ENCODE results near the gene OR51E2.
"Not testable (repeated sequence)": the region's sequence is repeated elsewhere in the genome, so short reads cannot be mapped to it uniquely, and the experiment has no call there.

Gene OR51E2
- total RNA-seq: 0 reads per million in 3 donors

GRCh38 chr11:4697585-4697984, at the start of gene OR51E2:
TSS of gene OR51E2 (minus strand) at chr11:4697853. CDS start at chr11:4682711, 15,142 bp downstream.
- Histone ChIP-seq H3K4me1 (ENCODE audit: control insufficient read depth, insufficient read depth, low read length, poor library complexity, severe bottlenecking) (no peaks in the 10 kb centered on the region), H3K27ac (ENCODE audit: insufficient read depth, low read length, poor library complexity, severe bottlenecking) (no peak within 1 kb of the TSS), H3K4me3 (ENCODE audit: insufficient read depth, low read depth, low read length, poor library complexity, severe bottlenecking) (no peak within 1 kb of the TSS), H3K27me3 (replicated peaks; ENCODE audit: control insufficient read depth, insufficient read depth, low read length, poor library complexity, severe bottlenecking) (no peaks in the 10 kb centered on the region), H3K9me3 (ENCODE audit: control insufficient read depth, low read length) (no peaks in the 10 kb centered on the region), H3K36me3 (ENCODE audit: control insufficient read depth, insufficient read depth, low read length) (no peaks in the 10 kb centered on the region)
- DNase-seq: no peak

DNA sequence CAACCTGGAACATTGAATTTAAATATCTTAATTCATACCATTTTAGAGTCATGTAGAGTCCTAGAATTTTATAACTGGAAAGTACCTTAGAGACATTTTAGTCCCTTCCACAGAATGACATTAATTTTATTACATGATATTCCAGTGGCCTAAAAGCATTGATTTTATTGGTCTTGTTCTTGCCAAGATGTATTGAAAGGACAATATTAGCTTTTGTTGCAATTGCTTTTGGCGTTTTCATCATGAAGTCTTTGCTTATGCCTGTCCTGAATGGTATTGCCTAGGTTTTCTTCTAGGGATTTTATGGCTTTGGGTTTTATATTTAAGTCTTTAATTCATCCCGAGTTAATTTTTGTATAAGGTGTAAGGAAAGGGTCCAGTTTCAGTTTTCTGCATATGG, 43.1 kb upstream of the OR51E2 start:
- no peak for DNase-seq
- H3K27ac ChIP-seq (ENCODE audit: insufficient read depth, low read length, poor library complexity, severe bottlenecking): no peak overlapping the region
- H3K36me3 ChIP-seq (ENCODE audit: control insufficient read depth, insufficient read depth, low read length): no peaks in the 10 kb centered on the region

GRCh38 chr11:4727171-4727570, 29.5 kb upstream of the OR51E2 start:
- no peak for DNase-seq
- no peaks in the 10 kb centered on the region for H3K9me3 ChIP-seq (ENCODE audit: control insufficient read depth, low read length)
- H3K27me3 ChIP-seq (replicated peaks; ENCODE audit: control insufficient read depth, insufficient read depth, low read length, poor library complexity, severe bottlenecking): no peaks in the 10 kb centered on the region
- H3K4me1 ChIP-seq (ENCODE audit: control insufficient read depth, insufficient read depth, low read length, poor library complexity, severe bottlenecking): no peaks in the 10 kb centered on the region
- H3K27ac ChIP-seq (ENCODE audit: insufficient read depth, low read length, poor library complexity, severe bottlenecking): no peak overlapping the region
- H3K4me3 ChIP-seq (ENCODE audit: insufficient read depth, low read depth, low read length, poor library complexity, severe bottlenecking): no peak overlapping the region
- H3K36me3 ChIP-seq (ENCODE audit: control insufficient read depth, insufficient read depth, low read length): no peaks in the 10 kb centered on the region

More for the DNA sequence above, 43.1 kb upstream of the OR51E2 start:
- Histone ChIP-seq H3K4me3 (ENCODE audit: insufficient read depth, low read depth, low read length, poor library complexity, severe bottlenecking) (no peak overlapping the region), H3K9me3 (ENCODE audit: control insufficient read depth, low read length) (no peaks in the 10 kb centered on the region), H3K27me3 (replicated peaks; ENCODE audit: control insufficient read depth, insufficient read depth, low read length, poor library complexity, severe bottlenecking) (no peaks in the 10 kb centered on the region), H3K4me1 (ENCODE audit: control insufficient read depth, insufficient read depth, low read length, poor library complexity, severe bottlenecking) (no peaks in the 10 kb centered on the region)

DNA sequence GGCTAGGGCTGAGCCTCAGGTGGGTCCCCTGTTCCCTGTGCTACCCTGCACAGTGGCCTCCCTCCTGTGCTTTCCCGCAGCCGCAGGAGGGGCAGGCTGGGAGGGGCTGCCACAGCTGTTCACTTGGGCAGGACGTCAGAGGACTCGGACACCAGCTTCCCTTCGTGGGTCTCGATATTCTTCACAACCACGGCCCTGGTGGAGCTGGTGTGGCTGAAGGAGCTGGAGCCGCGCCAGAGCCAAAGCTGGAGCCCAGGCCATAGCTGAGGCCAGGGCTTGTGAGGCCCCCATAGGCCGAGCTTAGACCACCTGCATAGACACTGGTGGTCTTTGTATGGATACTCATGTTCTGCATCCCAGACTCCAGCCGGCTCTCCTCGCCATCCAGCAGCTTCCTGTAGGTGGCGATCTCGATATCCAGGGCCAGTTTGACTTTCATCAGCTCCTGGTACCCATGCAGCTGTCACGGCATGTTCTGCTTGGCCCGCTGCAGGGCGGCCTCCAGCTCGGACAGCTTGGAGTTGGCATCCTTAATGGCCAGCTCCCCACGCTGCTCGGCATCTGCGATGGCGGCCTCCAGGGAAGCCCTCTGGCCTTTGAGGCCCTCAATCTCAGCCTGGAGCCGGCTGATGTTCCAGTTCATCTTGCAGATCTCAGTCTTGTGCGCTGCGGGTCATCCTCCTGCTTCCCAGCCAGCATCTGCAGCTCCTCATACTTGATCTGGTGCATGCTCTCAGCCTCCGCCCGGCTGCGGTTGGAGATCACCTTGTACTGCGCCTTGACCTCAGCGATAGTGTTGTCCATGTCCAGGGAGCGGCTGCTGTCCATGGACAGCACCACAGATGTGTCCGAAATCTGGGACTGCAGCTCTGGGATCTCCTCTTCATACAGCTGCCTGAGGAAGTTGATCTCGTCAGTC, 25.2 kb upstream of the OR51E2 start:
- H3K36me3 ChIP-seq (ENCODE audit: control insufficient read depth, insufficient read depth, low read length); H3K27ac ChIP-seq (ENCODE audit: insufficient read depth, low read length, poor library complexity, severe bottlenecking); DNase-seq; H3K4me1 ChIP-seq (ENCODE audit: control insufficient read depth, insufficient read depth, low read length, poor library complexity, severe bottlenecking); H3K9me3 ChIP-seq (ENCODE audit: control insufficient read depth, low read length); H3K4me3 ChIP-seq (ENCODE audit: insufficient read depth, low read depth, low read length, poor library complexity, severe bottlenecking); H3K27me3 ChIP-seq (replicated peaks; ENCODE audit: control insufficient read depth, insufficient read depth, low read length, poor library complexity, severe bottlenecking): not testable (repeated sequence)

DNA sequence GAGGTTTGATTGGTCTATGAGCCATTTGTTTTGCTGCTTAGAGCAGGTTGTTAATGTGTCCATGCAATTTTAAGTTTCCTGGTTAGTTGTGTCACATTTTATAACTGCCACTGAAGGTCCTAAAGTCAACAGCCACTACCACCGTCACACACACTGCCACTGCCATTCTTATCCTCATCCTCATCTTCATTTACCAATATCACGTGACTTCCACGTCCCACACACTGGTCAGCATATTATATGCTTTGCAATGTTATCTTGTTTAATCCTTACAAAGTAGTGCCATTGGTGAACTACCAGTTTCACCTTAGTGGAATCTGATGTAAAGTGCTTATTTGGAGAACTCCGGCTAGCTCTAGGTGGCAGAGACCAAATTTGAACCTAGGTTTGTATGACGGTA, 16.6 kb upstream of the OR51E2 start:
- no peak for DNase-seq
- no peaks in the 10 kb centered on the region for H3K4me1 ChIP-seq (ENCODE audit: control insufficient read depth, insufficient read depth, low read length, poor library complexity, severe bottlenecking)

DNA sequence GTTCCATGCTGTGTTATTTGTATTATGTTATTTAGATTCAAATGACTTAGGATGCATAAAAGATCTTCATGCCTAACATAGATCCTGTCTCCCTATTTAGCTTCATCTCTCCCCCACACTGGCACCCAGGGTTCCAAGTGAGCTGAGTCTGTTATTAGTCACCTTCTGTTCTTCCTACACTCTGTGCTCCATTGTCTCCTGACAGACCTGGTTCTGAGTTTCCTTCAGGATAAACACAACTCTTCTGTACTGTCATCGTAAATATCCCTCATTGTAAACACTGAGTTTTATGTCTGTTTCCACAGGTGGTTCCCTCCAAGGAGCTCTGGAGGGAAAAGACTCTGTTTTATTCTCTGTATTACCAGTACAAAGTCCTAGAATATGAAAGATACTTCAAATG, 15.6 kb upstream of the OR51E2 start:
- Histone ChIP-seq H3K36me3 (ENCODE audit: control insufficient read depth, insufficient read depth, low read length) (no peaks in the 10 kb centered on the region), H3K27ac (ENCODE audit: insufficient read depth, low read length, poor library complexity, severe bottlenecking) (no peak overlapping the region), H3K4me1 (ENCODE audit: control insufficient read depth, insufficient read depth, low read length, poor library complexity, severe bottlenecking) (no peaks in the 10 kb centered on the region), H3K27me3 (replicated peaks; ENCODE audit: control insufficient read depth, insufficient read depth, low read length, poor library complexity, severe bottlenecking) (peaks cover 4% of the 10 kb centered on the region), H3K4me3 (ENCODE audit: insufficient read depth, low read depth, low read length, poor library complexity, severe bottlenecking) (no peak overlapping the region), H3K9me3 (ENCODE audit: control insufficient read depth, low read length) (no peaks in the 10 kb centered on the region)
- DNase-seq: no peak

More for the DNA sequence above, 16.6 kb upstream of the OR51E2 start:
- Histone ChIP-seq H3K9me3 (ENCODE audit: control insufficient read depth, low read length) (no peaks in the 10 kb centered on the region), H3K27ac (ENCODE audit: insufficient read depth, low read length, poor library complexity, severe bottlenecking) (no peak overlapping the region), H3K36me3 (ENCODE audit: control insufficient read depth, insufficient read depth, low read length) (no peaks in the 10 kb centered on the region), H3K4me3 (ENCODE audit: insufficient read depth, low read depth, low read length, poor library complexity, severe bottlenecking) (no peak overlapping the region), H3K27me3 (replicated peaks; ENCODE audit: control insufficient read depth, insufficient read depth, low read length, poor library complexity, severe bottlenecking) (peaks cover 4% of the 10 kb centered on the region)

DNA sequence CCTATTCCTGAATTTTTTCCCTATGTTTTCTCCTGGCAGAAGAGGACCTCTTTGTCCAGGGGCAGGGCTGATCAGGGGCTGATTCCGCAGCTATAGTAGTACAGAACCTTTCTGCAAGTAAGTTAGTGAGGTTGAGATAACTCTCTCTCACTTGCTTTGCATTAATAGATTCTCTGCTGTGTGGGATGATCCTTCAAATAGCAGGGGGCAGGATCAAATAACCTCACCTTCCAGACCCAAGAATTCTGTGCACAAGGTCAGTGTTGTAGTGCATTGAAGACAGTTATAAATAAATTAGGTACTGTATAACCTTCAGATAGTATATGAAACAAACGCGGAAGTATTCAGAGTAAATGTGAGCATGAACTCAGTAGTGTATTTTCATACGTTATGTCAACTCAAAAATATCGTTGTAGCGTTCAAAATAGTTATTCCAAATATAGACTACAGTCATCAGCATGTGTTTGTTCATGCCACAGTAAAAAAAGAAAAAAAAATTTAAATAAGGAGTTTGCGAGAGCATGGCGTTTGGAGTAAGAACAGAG, 7.2 kb upstream of the OR51E2 start:
- Histone ChIP-seq H3K9me3 (ENCODE audit: control insufficient read depth, low read length) (no peaks in the 10 kb centered on the region), H3K27ac (ENCODE audit: insufficient read depth, low read length, poor library complexity, severe bottlenecking) (no peak overlapping the region), H3K36me3 (ENCODE audit: control insufficient read depth, insufficient read depth, low read length) (no peaks in the 10 kb centered on the region), H3K4me1 (ENCODE audit: control insufficient read depth, insufficient read depth, low read length, poor library complexity, severe bottlenecking) (no peaks in the 10 kb centered on the region), H3K27me3 (replicated peaks; ENCODE audit: control insufficient read depth, insufficient read depth, low read length, poor library complexity, severe bottlenecking) (no peaks in the 10 kb centered on the region), H3K4me3 (ENCODE audit: insufficient read depth, low read depth, low read length, poor library complexity, severe bottlenecking) (no peak overlapping the region)
- DNase-seq: no peak

DNA sequence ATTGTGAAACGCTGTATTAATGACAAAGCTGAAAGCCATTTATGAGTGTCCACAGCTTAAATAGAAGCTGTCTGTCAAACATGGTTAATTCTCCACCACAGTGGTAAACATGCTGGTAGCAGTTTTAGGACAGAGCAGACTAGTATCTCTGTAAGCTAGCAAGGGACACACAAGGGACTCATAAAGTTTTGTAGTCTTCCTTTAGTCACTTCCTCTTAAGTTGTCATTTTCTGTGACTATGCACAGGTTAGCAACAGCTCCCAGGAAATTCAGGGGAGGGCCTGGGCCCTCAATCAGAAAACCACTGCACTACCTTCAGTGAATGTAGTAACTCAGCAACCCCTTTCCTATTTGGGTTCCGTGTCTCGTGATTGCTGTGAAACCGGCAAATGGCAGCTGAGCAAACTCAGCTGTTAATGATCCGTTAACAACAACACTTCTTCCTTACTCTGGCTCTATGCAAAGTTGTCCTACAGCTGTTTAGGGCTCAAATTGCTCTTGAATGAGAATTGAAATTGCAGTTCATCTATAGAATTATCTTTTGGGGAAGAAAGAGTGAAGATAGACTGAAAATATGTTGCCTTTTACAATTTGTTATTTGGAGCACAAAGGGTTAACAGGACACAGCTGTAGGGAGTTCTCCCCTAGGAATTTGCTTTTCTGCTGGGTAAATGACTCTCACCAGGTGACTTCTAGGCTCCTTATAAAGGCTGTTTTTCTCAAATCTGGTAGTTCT, 6.6 kb upstream of the OR51E2 start, which contains the start of gene MMP26:
Gene MMP26 (plus strand): TSS at position 731 of the 736 bp plus-strand sequence.
- no peaks in the 10 kb centered on the region for H3K36me3 ChIP-seq (ENCODE audit: control insufficient read depth, insufficient read depth, low read length)
- H3K27ac ChIP-seq (ENCODE audit: insufficient read depth, low read length, poor library complexity, severe bottlenecking): no peak within 1 kb of the TSS
- no peak within 1 kb of the TSS for H3K4me3 ChIP-seq (ENCODE audit: insufficient read depth, low read depth, low read length, poor library complexity, severe bottlenecking)
- no peaks in the 10 kb centered on the region for H3K27me3 ChIP-seq (replicated peaks; ENCODE audit: control insufficient read depth, insufficient read depth, low read length, poor library complexity, severe bottlenecking)
- no peak for DNase-seq
- no peaks in the 10 kb centered on the region for H3K9me3 ChIP-seq (ENCODE audit: control insufficient read depth, low read length)
- H3K4me1 ChIP-seq (ENCODE audit: control insufficient read depth, insufficient read depth, low read length, poor library complexity, severe bottlenecking): no peaks in the 10 kb centered on the region

DNA sequence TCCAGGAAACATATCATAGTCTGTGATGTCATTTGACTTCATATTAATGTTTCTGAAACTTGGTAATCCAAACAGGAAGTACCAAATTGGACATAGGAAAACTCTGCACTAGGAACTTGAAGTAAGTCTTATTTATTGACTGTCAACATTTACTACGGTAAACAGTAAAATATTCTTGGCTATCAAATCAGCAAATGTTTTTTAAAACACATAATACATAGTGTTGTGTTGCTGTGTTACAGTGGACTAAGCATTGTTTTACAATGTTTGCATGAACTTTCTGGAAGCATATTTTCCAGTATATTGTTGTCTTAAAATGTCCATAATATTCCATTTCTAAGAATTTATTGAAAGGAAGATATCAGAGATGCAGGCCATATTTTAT, 2.8 kb upstream of the OR51E2 start:
- no peak for DNase-seq
- Histone ChIP-seq H3K36me3 (ENCODE audit: control insufficient read depth, insufficient read depth, low read length) (no peaks in the 10 kb centered on the region), H3K27me3 (replicated peaks; ENCODE audit: control insufficient read depth, insufficient read depth, low read length, poor library complexity, severe bottlenecking) (no peaks in the 10 kb centered on the region), H3K9me3 (ENCODE audit: control insufficient read depth, low read length) (no peaks in the 10 kb centered on the region), H3K27ac (ENCODE audit: insufficient read depth, low read length, poor library complexity, severe bottlenecking) (no peak overlapping the region), H3K4me1 (ENCODE audit: control insufficient read depth, insufficient read depth, low read length, poor library complexity, severe bottlenecking) (no peaks in the 10 kb centered on the region), H3K4me3 (ENCODE audit: insufficient read depth, low read depth, low read length, poor library complexity, severe bottlenecking) (no peak overlapping the region)
